H9 (cell line): ENCODE data around the gene KDF1. TPM values are rescaled to one million over a fixed set of nuclear protein-coding genes. Genes with fewer than 3 reads are reported as not detected.

Experiments
- DNase-seq: peaks from one replicate; pipeline ENCODE4 v3.0.0-alpha.2; 2017
- H2AFZ ChIP-seq: one replicate; pipeline ENCODE4 v1.6.1; 2013; ENCODE audit warnings: mild to moderate bottlenecking, low read length, control low read depth, moderate library complexity
- H2AK5ac ChIP-seq: 2 replicates; pipeline ENCODE4 v1.6.1; 2013; ENCODE audit warnings: low read length, control low read depth, mixed read lengths; ENCODE audit not compliant: insufficient read length
- H2BK120ac ChIP-seq: one replicate; pipeline ENCODE4 v1.6.1; 2013; ENCODE audit warnings: low read depth, mild to moderate bottlenecking, low read length, control low read depth, inconsistent platforms; ENCODE audit not compliant: poor library complexity, severe bottlenecking
- H2BK12ac ChIP-seq: 2 replicates; pipeline ENCODE4 v1.6.1; 2013; ENCODE audit warnings: low read length, control low read depth, mixed read lengths, low read depth; ENCODE audit not compliant: insufficient read length
- H2BK15ac ChIP-seq: 2 replicates; pipeline ENCODE4 v1.6.1; 2013; ENCODE audit warnings: low read depth, low read length, control low read depth
- H2BK20ac ChIP-seq: one replicate; pipeline ENCODE4 v1.6.1; 2013; ENCODE audit warnings: low read depth, mild to moderate bottlenecking, low read length, control low read depth, inconsistent platforms; ENCODE audit not compliant: poor library complexity, severe bottlenecking
- H2BK5ac ChIP-seq: 2 replicates; pipeline ENCODE4 v1.6.1; 2013; ENCODE audit warnings: low read length, control low read depth, mixed read lengths; ENCODE audit not compliant: insufficient read length
- H3K14ac ChIP-seq: 2 replicates; pipeline ENCODE4 v1.6.1; 2013; ENCODE audit warnings: low read length, control low read depth; ENCODE audit not compliant: insufficient read depth
- H3K18ac ChIP-seq: 2 replicates; pipeline ENCODE4 v1.6.1; 2013; ENCODE audit warnings: low read depth, mild to moderate bottlenecking, mixed read lengths, low read length, control low read depth; ENCODE audit not compliant: insufficient read length
- H3K23ac ChIP-seq: 2 replicates; pipeline ENCODE4 v1.6.1; 2013; ENCODE audit warnings: low read length, control low read depth, mixed read lengths, low read depth; ENCODE audit not compliant: insufficient read length
- H3K23me2 ChIP-seq: 2 replicates; pipeline ENCODE4 v1.6.1; 2013; ENCODE audit warnings: low read depth, mild to moderate bottlenecking, mixed read lengths, low read length, control low read depth; ENCODE audit not compliant: insufficient read length, poor library complexity, severe bottlenecking
- H3K27ac ChIP-seq: 2 replicates; pipeline ENCODE4 v1.5.1; 2013; ENCODE audit warnings: low read length, control low read depth, mixed read lengths, low read depth; ENCODE audit not compliant: insufficient read length
- H3K27me3 ChIP-seq: 2 replicates; pipeline ENCODE4 v1.6.1; 2013; ENCODE audit warnings: low read length, control low read depth, inconsistent platforms; ENCODE audit not compliant: insufficient read depth
- H3K4ac ChIP-seq: 2 replicates; pipeline ENCODE4 v1.6.1; 2013; ENCODE audit warnings: low read depth, mild to moderate bottlenecking, control low read depth, inconsistent platforms, low read length, moderate library complexity
- H3K4me1 ChIP-seq: 2 replicates; pipeline ENCODE4 v1.6.1; 2013; ENCODE audit warnings: low read length, control low read depth, inconsistent platforms; ENCODE audit not compliant: insufficient read depth
- H3K4me2 ChIP-seq: 2 replicates; pipeline ENCODE4 v1.6.1; 2013; ENCODE audit warnings: low read length, control low read depth, mixed read lengths; ENCODE audit not compliant: insufficient read length, insufficient read depth
- H3K56ac ChIP-seq: 2 replicates; pipeline ENCODE4 v1.6.1; 2013; ENCODE audit warnings: low read depth, mild to moderate bottlenecking, mixed read lengths, low read length, control low read depth; ENCODE audit not compliant: insufficient read length
- H3K79me1 ChIP-seq: 2 replicates; pipeline ENCODE4 v1.6.1; 2013; ENCODE audit warnings: low read depth, mild to moderate bottlenecking, moderate library complexity, low read length, control low read depth, inconsistent platforms; ENCODE audit not compliant: insufficient read depth, poor library complexity, severe bottlenecking
- H3K79me2 ChIP-seq: 2 replicates; pipeline ENCODE4 v1.6.1; 2013; ENCODE audit warnings: low read length, control low read depth, inconsistent platforms; ENCODE audit not compliant: insufficient read depth
- H3K9ac ChIP-seq: 2 replicates; pipeline ENCODE4 v1.6.1; 2013; ENCODE audit warnings: low read length, control low read depth, mixed read lengths; ENCODE audit not compliant: insufficient read length; ENCODE audit errors: extremely low read depth
- H3K9me3 ChIP-seq: one replicate; pipeline ENCODE4 v1.6.1; 2013; ENCODE audit warnings: low read depth, low read length, inconsistent platforms; ENCODE audit not compliant: control insufficient read depth
- H3T11ph ChIP-seq: one replicate; pipeline ENCODE4 v1.6.1; 2013; ENCODE audit warnings: mild to moderate bottlenecking, low read length, control low read depth, inconsistent platforms
- H4K20me1 ChIP-seq: one replicate; pipeline ENCODE4 v1.6.1; 2013; ENCODE audit not compliant: control insufficient read depth, insufficient read length, insufficient read depth
- H4K5ac ChIP-seq: 2 replicates; pipeline ENCODE4 v1.6.1; 2013; ENCODE audit warnings: low read depth, mild to moderate bottlenecking, mixed read lengths, low read length, control low read depth; ENCODE audit not compliant: insufficient read length
- H4K8ac ChIP-seq: replicated peaks from 2 replicates; pipeline ENCODE4 v1.6.1; 2013; ENCODE audit warnings: low read length, control low read depth, mixed read lengths, low read depth; ENCODE audit not compliant: insufficient read length
- H4K91ac ChIP-seq: 2 replicates; pipeline ENCODE4 v1.6.1; 2013; ENCODE audit warnings: low read depth, mild to moderate bottlenecking, moderate library complexity, mixed read lengths, low read length, control low read depth; ENCODE audit not compliant: insufficient read length
- H3K27ac Mint-ChIP-seq, 3 experiments: 2 replicates in 2 of 3; 3 replicates in 1 of 3; pipeline ENCODE4 v1.8.0; 2020 to 2021; ENCODE audit warnings: mixed read lengths in 3 of 3, mild to moderate bottlenecking in 1 of 3, moderate library complexity in 1 of 3
- H3K27me3 Mint-ChIP-seq: 2 replicates; pipeline ENCODE4 v1.8.0; 2021; ENCODE audit warnings: low read depth, mild to moderate bottlenecking, moderate library complexity, mixed read lengths
- H3K36me3 Mint-ChIP-seq, 3 experiments: 2 replicates in 2 of 3; 3 replicates in 1 of 3; pipeline ENCODE4 v1.8.0; 2020 to 2021; ENCODE audit warnings: low read depth in 3 of 3, mixed read lengths in 3 of 3; ENCODE audit not compliant: insufficient read depth in 1 of 3
- H3K4me1 Mint-ChIP-seq, 2 experiments: 2 replicates each; pipeline ENCODE4 v1.8.0; 2020; ENCODE audit warnings: mixed read lengths in 2 of 2
- H3K4me3 Mint-ChIP-seq, 2 experiments: 2 replicates in 1 of 2; 3 replicates in 1 of 2; pipeline ENCODE4 v1.8.0; 2020 to 2021; ENCODE audit warnings: mild to moderate bottlenecking in 2 of 2, mixed read lengths in 2 of 2, moderate library complexity in 1 of 2
- H3K9me3 Mint-ChIP-seq, 2 experiments: 2 replicates in 1 of 2; 3 replicates in 1 of 2; pipeline ENCODE4 v1.8.0; 2020; ENCODE audit warnings: mild to moderate bottlenecking in 2 of 2, mixed read lengths in 2 of 2, moderate library complexity in 1 of 2
- WGBS: extraction: QIAGEN DNeasy Blood & Tissue Kit; methylation state at CpG from one replicate; pipeline ENCODE4 v1.1.7; 2013; ENCODE audit warnings: missing lambda C conversion rate, low lambda C conversion rate, mixed read lengths; ENCODE audit not compliant: insufficient read length; ENCODE audit errors: extremely low coverage; 5-methylcytosine and 5-hydroxymethylcytosine counted together
- total RNA-seq: library from RNA; stranded (reverse); gene quantifications from 2 replicates; pipeline ENCODE4 v1.2.1, GENCODE V29; 2021
- TF ChIP-seq, protein P1 (sequence below): fragments of 200-600 bp; sonication (generic); conservative IDR thresholded peaks from 3 replicates; pipeline ENCODE4 v1.8.0; 2021; ENCODE audit warnings: antibody characterized with exemption, mild to moderate bottlenecking

The KDF1 gene
- total RNA-seq, 1 experiment from 2014 or later, result 17.6 TPM

DNA sequence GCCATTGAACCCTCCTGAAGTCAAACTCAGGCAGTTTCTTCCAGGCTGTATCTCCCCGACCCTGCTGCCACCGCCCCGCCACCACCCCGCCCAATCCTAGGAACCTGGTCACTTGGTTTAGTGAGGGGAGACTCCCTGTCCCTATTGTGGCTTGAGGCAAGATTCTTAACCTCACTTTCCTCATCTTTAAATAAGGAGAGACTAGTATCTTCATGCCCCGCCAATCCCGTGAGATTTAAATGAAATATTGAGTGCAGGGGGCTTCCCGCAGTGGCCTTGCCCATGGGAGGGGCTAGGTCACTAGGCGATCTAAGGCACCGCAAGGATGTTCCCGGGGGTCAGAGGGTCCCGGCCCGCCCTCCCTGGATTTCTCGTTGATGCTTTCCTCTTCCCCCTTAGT lies 998 bp downstream of the KDF1 start:
- H2AFZ ChIP-seq, result no peak overlapping the region
- no peak overlapping the region for H2BK15ac ChIP-seq
- H3K4me3 Mint-ChIP-seq, result peak overlapping the region; percentile 80 to 83
- peak overlapping the region; percentile 48 for H3K9ac ChIP-seq
- no peak overlapping the region for H3K27ac Mint-ChIP-seq
- TF ChIP-seq, protein P1, sequence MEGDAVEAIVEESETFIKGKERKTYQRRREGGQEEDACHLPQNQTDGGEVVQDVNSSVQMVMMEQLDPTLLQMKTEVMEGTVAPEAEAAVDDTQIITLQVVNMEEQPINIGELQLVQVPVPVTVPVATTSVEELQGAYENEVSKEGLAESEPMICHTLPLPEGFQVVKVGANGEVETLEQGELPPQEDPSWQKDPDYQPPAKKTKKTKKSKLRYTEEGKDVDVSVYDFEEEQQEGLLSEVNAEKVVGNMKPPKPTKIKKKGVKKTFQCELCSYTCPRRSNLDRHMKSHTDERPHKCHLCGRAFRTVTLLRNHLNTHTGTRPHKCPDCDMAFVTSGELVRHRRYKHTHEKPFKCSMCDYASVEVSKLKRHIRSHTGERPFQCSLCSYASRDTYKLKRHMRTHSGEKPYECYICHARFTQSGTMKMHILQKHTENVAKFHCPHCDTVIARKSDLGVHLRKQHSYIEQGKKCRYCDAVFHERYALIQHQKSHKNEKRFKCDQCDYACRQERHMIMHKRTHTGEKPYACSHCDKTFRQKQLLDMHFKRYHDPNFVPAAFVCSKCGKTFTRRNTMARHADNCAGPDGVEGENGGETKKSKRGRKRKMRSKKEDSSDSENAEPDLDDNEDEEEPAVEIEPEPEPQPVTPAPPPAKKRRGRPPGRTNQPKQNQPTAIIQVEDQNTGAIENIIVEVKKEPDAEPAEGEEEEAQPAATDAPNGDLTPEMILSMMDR, result no peak
- WGBS, result no CpG with 5 or more reads among the region's 13 CpGs
- no peaks in the 10 kb centered on the region for H4K20me1 ChIP-seq
- no peak overlapping the region for H2BK5ac ChIP-seq
- H2BK120ac ChIP-seq, result no peak overlapping the region
- peaks cover 12% of the 10 kb centered on the region for H3K23me2 ChIP-seq
- H3K4me1 ChIP-seq, result peaks cover 5% of the 10 kb centered on the region; the same call in 1 of the 2 replicates
- peak overlapping the region; percentile 71 for H3K4me2 ChIP-seq
- peaks cover 6% of the 10 kb centered on the region for H3K79me1 ChIP-seq
- H3K27me3 Mint-ChIP-seq, result no peaks in the 10 kb centered on the region; the same call in none of the 2 replicates
- no peaks in the 10 kb centered on the region for H3K27me3 ChIP-seq
- H3K56ac ChIP-seq, result no peak overlapping the region
- H3K27ac ChIP-seq, result no peak overlapping the region
- H3K23ac ChIP-seq, result no peak overlapping the region
- no peak overlapping the region for H2AK5ac ChIP-seq
- H3T11ph ChIP-seq, result no peak overlapping the region
- no peak overlapping the region for H4K91ac ChIP-seq
- no peak overlapping the region for H3K4ac ChIP-seq
- H4K5ac ChIP-seq, result no peak overlapping the region
- no peak overlapping the region for H3K14ac ChIP-seq
- no peak for DNase-seq
- peaks cover 2% of the 10 kb centered on the region; the same call in 1 of the 2 replicates for H3K79me2 ChIP-seq
- no peak overlapping the region for H2BK20ac ChIP-seq
- H2BK12ac ChIP-seq, result no peak overlapping the region
- H3K9me3 ChIP-seq, result no peaks in the 10 kb centered on the region
- H3K9me3 Mint-ChIP-seq, result peaks cover 4 to 5% of the 10 kb centered on the region in 2 experiments; a peak in 2 of 5 replicates
- no peak overlapping the region for H3K18ac ChIP-seq
- no peak overlapping the region for H4K8ac ChIP-seq
- peaks cover 0 to 11% (median 9%) of the 10 kb centered on the region in 3 experiments; a peak in 2 of 7 replicates for H3K36me3 Mint-ChIP-seq
- peaks cover 11 to 16% of the 10 kb centered on the region in 2 experiments for H3K4me1 Mint-ChIP-seq
